Fibroblast of the aortic adventitia (primary cell): Measurements from ENCODE around the gene IL1RAPL1. TPM values are rescaled to one million over a fixed set of nuclear protein-coding genes. Genes with fewer than 3 reads are reported as not detected.
A peak's percentile ranks its signal among the peaks of the same experiment; 100 is the strongest.

ENCODE experiments used
- DNase-seq: peaks from one replicate; pipeline ENCODE4 v3.0.0-alpha.2; 2010; ENCODE audit warnings: low read depth
- H3K4me3 ChIP-seq: 2 replicates; pipeline ENCODE4 v1.5.1; 2011; ENCODE audit warnings: low read depth, mild to moderate bottlenecking, control low read depth, low read length, moderate library complexity
- CTCF ChIP-seq: IDR thresholded peaks from 2 replicates; pipeline ENCODE4 v1.5.1; 2011; ENCODE audit warnings: mild to moderate bottlenecking, low read length, control low read depth, inconsistent platforms; ENCODE audit not compliant: insufficient read depth
- total RNA-seq: library from RNA; depleted of rRNA; stranded (reverse); fragments of >200 nt; gene quantifications from 2 replicates; pipeline ENCODE4 v1.2.3, GENCODE V29; 2012; ENCODE audit warnings: low replicate concordance

The IL1RAPL1 gene
- total RNA-seq, 1 donor, result 7.1 TPM

- TF ChIP-seq CTCF, result no peak
- no peak for DNase-seq
- H3K4me3 ChIP-seq, result no peak overlapping the region
Measured at GRCh38 chrX:29491659-29492058, 904.4 kb downstream of the IL1RAPL1 start.

- no peak overlapping the region for H3K4me3 ChIP-seq
- TF ChIP-seq CTCF, result no peak
- DNase-seq, result no peak
Measured at GRCh38 chrX:29496636-29497180, 909.5 kb downstream of the IL1RAPL1 start.

- H3K4me3 ChIP-seq, result no peak overlapping the region
- DNase-seq, result no peak
- TF ChIP-seq CTCF, result no peak
Measured at GRCh38 chrX:29506729-29507128, 919.5 kb downstream of the IL1RAPL1 start.

GRCh38 chrX:29518100-29518499, 930.9 kb downstream of the IL1RAPL1 start:
- no peak for DNase-seq
- H3K4me3 ChIP-seq, result no peak overlapping the region
- TF ChIP-seq CTCF, result no peak

- TF ChIP-seq CTCF, result no peak
- no peak overlapping the region for H3K4me3 ChIP-seq
- no peak for DNase-seq
Measured at GRCh38 chrX:29528281-29528680, 941.0 kb downstream of the IL1RAPL1 start.

- peak; percentile 68 for DNase-seq
- no peak overlapping the region for H3K4me3 ChIP-seq
- no peak for TF ChIP-seq CTCF
Measured at GRCh38 chrX:29530501-29530900, 943.3 kb downstream of the IL1RAPL1 start.

GRCh38 chrX:29531336-29531735, 944.1 kb downstream of the IL1RAPL1 start:
- no peak for TF ChIP-seq CTCF
- no peak overlapping the region for H3K4me3 ChIP-seq
- no peak for DNase-seq
